GM21390 (cell line): Measurements from ENCODE around the gene PIGQ.

Experiments
- ATAC-seq: cut with Tn5 transposase; IDR thresholded peaks from one replicate; pipeline ENCODE4 v1.9.1; 2021; ENCODE audit not compliant: unreplicated experiment

The PIGQ gene

GRCh38 chr16:554640-555365, 15.0 kb upstream of the PIGQ start:
- ATAC-seq: no peak

- ATAC-seq: no peak
These were observed 14.0 kb upstream of the PIGQ start for GRCh38 chr16:555528-556473.

GRCh38 chr16:556474-557173, 13.1 kb upstream of the PIGQ start:
- ATAC-seq: no peak

- no peak for ATAC-seq
These were observed 12.1 kb upstream of the PIGQ start for GRCh38 chr16:557463-558297.

- ATAC-seq: no peak
These were observed 11.3 kb upstream of the PIGQ start for GRCh38 chr16:558298-559020.

- ATAC-seq: no peak
These were observed 10.8 kb upstream of the PIGQ start for GRCh38 chr16:559021-559380.

- ATAC-seq: no peak
These were observed 10.2 kb upstream of the PIGQ start for GRCh38 chr16:559411-560203.

- ATAC-seq: no peak
These were observed 9.5 kb upstream of the PIGQ start, which contains the start of gene PRR35 for GRCh38 chr16:560204-560700. TSS of gene PRR35 (plus strand) at chr16:560394. CDS start at chr16:563295, 2,901 bp downstream.

- ATAC-seq: no peak
These were observed 8.9 kb upstream of the PIGQ start for GRCh38 chr16:560701-561412.

GRCh38 chr16:561413-561794, 8.4 kb upstream of the PIGQ start:
- ATAC-seq: no peak

- ATAC-seq: no peak
These were observed 7.5 kb upstream of the PIGQ start for GRCh38 chr16:561957-562938.

GRCh38 chr16:563072-563644, 6.6 kb upstream of the PIGQ start:
- no peak for ATAC-seq

- no peak for ATAC-seq
These were observed 4.9 kb upstream of the PIGQ start for GRCh38 chr16:564690-565418.

- no peak for ATAC-seq
These were observed 4.1 kb upstream of the PIGQ start for GRCh38 chr16:565419-566330.
